ENCODE results near the gene DLK2.
"Not testable (repeated sequence)": the region's sequence is repeated elsewhere in the genome, so short reads cannot be mapped to it uniquely, and the experiment has no call there.

DLK2 gene, protein sequence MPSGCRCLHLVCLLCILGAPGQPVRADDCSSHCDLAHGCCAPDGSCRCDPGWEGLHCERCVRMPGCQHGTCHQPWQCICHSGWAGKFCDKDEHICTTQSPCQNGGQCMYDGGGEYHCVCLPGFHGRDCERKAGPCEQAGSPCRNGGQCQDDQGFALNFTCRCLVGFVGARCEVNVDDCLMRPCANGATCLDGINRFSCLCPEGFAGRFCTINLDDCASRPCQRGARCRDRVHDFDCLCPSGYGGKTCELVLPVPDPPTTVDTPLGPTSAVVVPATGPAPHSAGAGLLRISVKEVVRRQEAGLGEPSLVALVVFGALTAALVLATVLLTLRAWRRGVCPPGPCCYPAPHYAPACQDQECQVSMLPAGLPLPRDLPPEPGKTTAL

GRCh38 chr6:43455531-43456428 lies at the start of gene DLK2:
TSS of gene DLK2 (minus strand) at chr6:43455548. CDS start at chr6:43454825, 723 bp downstream.
- DNase-seq = peak; percentile 76

DNA sequence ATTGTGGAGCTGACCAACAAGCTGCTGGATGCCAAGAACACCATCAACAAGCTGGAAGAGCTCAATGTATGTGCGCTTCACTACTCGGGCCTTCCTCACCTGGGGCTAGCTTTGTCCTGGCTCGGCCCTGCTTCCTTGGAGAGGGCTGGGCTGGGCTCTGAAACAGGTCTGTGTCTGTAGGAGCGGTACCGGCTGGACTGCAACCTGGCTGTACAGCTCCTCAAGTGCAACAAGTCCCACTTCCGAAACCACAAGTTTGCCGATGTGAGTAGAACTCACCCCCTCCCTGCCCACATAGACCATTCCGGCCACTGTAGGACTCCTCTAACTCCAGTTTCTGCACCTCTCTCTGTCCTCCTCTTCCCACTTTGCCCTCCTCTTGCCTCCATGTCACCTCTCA lies 48.1 kb upstream of the DLK2 start:
- no peak for DNase-seq

DNA sequence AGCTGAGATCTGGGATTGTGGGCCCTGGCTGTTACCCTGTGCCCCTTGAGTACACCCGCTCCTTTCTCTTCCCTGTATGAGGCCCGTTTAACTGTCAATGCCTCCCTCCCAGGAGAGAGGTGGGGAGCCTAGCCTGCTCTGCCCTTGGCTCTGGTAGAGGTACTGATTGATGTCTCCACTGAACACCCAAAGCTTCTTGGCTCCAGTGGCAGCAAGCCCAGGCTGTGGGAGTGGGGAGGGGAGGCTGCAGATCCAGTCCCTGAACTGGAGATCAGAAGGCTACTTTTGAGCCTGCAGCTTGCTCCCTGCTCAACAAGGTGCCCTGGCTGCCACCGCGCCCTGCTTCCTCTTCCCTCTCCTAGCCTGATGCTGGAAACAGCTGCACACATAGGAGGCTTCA lies 47.3 kb upstream of the DLK2 start:
- no peak for DNase-seq

GRCh38 chr6:43500921-43501320 lies 45.6 kb upstream of the DLK2 start:
- DNase-seq = no peak

GRCh38 chr6:43499028-43499815 lies 43.9 kb upstream of the DLK2 start:
- no peak for DNase-seq

- not testable (repeated sequence) for DNase-seq
These were observed 42.9 kb upstream of the DLK2 start for GRCh38 chr6:43498291-43498690.

GRCh38 chr6:43497689-43498088 lies 42.3 kb upstream of the DLK2 start:
- DNase-seq = no peak

GRCh38 chr6:43497129-43497396 lies 41.7 kb upstream of the DLK2 start:
- DNase-seq = no peak

DNA sequence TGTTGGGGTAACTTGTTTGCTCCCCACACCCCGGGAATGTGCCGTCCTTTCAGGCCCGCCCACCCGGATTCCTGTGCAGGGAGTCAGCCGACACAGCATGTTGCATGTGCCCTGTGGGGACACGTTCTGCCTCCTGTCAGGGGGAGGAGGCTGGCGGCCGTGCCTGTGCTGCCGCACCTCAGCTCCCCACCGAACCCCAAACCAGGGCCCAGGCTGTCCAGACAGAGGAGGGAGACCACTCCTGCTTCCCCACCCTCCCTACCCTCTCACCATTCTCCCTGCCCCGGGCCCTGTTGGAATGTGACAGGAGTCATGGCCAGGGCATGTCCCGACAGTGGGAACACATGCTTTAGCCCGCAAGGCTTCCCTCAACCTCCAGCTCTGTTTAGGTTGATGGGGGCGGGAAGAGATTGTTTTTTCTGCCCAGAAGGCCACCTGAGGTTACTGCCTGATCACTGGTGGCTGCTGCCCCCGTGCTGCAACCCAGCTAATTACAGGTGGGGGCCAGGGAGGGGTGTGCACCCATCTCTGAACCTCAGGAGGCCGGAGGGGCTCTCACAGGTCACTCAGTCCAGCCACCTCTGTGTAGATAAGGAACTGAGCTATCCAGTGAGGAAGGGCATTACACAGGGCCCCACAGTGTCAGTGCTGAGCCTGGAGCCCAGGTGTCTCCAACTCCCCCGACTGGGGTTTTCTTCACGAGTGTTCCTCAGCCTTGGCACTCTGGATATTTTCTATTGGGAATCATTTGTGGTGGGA lies 41.2 kb upstream of the DLK2 start:
- peak; percentile 25 for DNase-seq

GRCh38 chr6:43495409-43495941 lies 40.1 kb upstream of the DLK2 start:
- peak; percentile 49 for DNase-seq

GRCh38 chr6:43494766-43495165 lies 39.4 kb upstream of the DLK2 start:
- DNase-seq = no peak

DNA sequence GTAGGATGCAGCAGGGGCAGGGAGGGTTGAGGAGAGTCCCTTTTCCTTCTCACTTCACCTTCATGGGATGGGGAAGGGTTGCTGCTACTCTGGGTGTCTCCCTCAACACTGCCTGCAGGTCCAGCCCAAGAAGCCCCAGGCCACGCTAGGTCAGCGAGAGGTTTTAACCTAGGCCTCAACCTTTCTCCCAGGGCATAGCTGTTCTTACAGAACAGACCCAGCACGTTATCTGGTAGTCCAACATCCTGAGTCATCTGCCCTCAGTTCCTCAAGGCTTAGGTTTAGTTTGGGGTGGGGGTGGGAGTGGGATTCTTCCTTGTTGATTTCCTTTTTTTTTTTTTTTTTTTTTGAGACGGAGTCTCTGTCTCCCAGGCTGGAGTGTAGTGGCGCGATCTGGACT lies 39.0 kb upstream of the DLK2 start:
- DNase-seq = no peak

- no peak for DNase-seq
These were observed 38.5 kb upstream of the DLK2 start for GRCh38 chr6:43493833-43494232.

DNA sequence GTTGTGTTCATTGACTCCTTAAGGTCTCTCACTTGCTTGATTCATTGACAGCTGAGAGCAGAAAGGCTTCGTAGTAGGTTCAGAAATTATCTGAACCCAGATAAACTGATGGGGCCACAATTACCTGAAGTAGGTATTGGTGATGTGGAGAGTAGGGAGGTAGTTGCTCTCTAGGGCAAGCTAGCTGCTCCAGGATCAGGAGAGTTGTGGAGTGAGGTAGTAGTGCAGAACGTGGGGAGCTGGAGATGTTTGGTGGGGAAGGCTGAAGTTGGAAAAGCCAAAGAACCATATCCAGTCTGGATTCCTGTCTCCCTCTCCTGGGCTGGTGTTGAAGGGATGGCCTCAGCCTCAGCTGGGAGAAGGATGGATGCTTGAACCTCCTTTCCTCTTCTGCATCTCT lies 37.9 kb upstream of the DLK2 start:
- no peak for DNase-seq

- DNase-seq = no peak
These were observed 37.3 kb upstream of the DLK2 start for GRCh38 chr6:43492673-43493072.

GRCh38 chr6:43491750-43492661 lies 36.7 kb upstream of the DLK2 start:
- DNase-seq = no peak

GRCh38 chr6:43490523-43490939 lies 35.2 kb upstream of the DLK2 start:
- no peak for DNase-seq

GRCh38 chr6:43489277-43490072 lies 34.1 kb upstream of the DLK2 start:
- no peak for DNase-seq

DNA sequence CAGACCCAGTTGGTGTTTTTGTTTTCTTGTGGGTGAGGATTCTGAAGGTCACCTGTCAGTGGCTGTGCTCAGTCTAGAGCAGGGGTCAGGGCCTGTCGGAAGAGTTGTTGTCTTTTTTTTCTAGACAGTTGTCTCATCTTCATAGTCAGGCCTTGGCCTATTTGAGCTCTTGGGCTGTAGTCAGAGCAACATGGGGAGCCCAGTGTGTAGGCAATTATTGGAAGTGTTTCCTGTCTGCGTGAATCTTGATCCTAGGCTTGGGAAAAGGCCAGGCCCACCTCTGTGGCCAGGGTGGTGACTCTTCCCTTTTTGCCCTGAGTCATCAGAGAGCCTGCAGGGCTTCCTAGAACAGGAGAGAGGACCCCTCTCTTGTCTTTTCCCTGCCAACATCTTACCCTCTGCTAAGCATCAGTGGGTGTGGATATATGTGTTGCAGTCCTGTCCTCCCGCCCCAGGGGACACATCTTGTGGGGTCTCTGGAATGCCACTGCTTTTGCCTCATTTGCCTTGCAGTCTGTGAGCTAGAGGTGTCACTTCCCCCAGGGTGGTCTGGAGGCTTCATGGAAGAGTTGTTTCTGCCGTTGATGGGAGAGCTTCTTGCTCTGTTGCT lies 33.4 kb upstream of the DLK2 start:
- no peak for DNase-seq

Measured in CD4-positive, alpha-beta T cell treated with Interleukin-6 for 4 hours (primary cell).